HepG2 (cell line): ENCODE data around the gene NCOA4. TPM values are rescaled to one million over a fixed set of nuclear protein-coding genes. Genes with fewer than 3 reads are reported as not detected.
A peak's percentile ranks its signal among the peaks of the same experiment; 100 is the strongest.

ENCODE experiments used
- AGO2 ChIP-seq: fragments of 200-400 bp; formaldehyde crosslinking; optimal IDR thresholded peaks from 2 replicates; pipeline ENCODE3; 2017; ENCODE audit warnings: mild to moderate bottlenecking, low read depth, low read length, moderate library complexity
- CBX5 ChIP-seq: sonication (generic); formaldehyde crosslinking; IDR thresholded peaks from 2 replicates; pipeline ENCODE4 v1.4.0; 2020; ENCODE audit warnings: missing genetic modification reagents, borderline replicate concordance
- CHD2 ChIP-seq: IDR thresholded peaks from 2 replicates; pipeline ENCODE4 v1.6.1; 2011; ENCODE audit warnings: low read depth, low read length, improper control_type of control experiment
- GFI1 ChIP-seq: sonication (generic); formaldehyde crosslinking; IDR thresholded peaks from 2 replicates; pipeline ENCODE4 v1.5.0; 2020; ENCODE audit warnings: missing genetic modification reagents, mild to moderate bottlenecking, borderline replicate concordance
- KDM6A ChIP-seq: IDR thresholded peaks from 2 replicates; pipeline ENCODE4 v1.6.1; 2016; ENCODE audit warnings: low read depth
- MTF1 ChIP-seq: sonication (generic); formaldehyde crosslinking; IDR thresholded peaks from 2 replicates; pipeline ENCODE4 v1.5.0; 2020; ENCODE audit warnings: missing genetic modification reagents
- MXI1 ChIP-seq: IDR thresholded peaks from 3 replicates; pipeline ENCODE4 v1.6.1; 2012; ENCODE audit warnings: low read depth, low read length, inconsistent platforms, borderline replicate concordance
- NKX3-1 ChIP-seq: sonication (generic); formaldehyde crosslinking; IDR thresholded peaks from 2 replicates; pipeline ENCODE4 v1.5.0; 2020; ENCODE audit warnings: missing genetic modification reagents
- NR2F1 ChIP-seq, 2 experiments: fragments of 450-650 bp in 1 of 2; formaldehyde crosslinking in 1 of 2; IDR thresholded peaks; 2 replicates each; pipeline versions ENCODE4 v1.5.0 to v1.6.1; 2016 to 2020; ENCODE audit warnings: mild to moderate bottlenecking in 1 of 2, missing compliant biosample characterization in 1 of 2, missing genetic modification reagents in 1 of 2, moderate library complexity in 1 of 2
- RBAK ChIP-seq: sonication (generic); formaldehyde crosslinking; IDR thresholded peaks from 2 replicates; pipeline ENCODE4 v1.5.1; 2020; ENCODE audit warnings: mild to moderate bottlenecking, missing genetic modification reagents
- RBM22 ChIP-seq: fragments of 200-400 bp; formaldehyde crosslinking; optimal IDR thresholded peaks from 2 replicates; pipeline ENCODE3; 2017; ENCODE audit warnings: mild to moderate bottlenecking, low read length, moderate library complexity
- SIX4 ChIP-seq: sonication (generic); formaldehyde crosslinking; IDR thresholded peaks from 2 replicates; pipeline ENCODE4 v1.4.0; 2020; ENCODE audit warnings: missing genetic modification reagents
- SMARCE1 ChIP-seq: fragments of 450-650 bp; IDR thresholded peaks from 2 replicates; pipeline ENCODE4 v1.6.1; 2017; ENCODE audit warnings: borderline replicate concordance
- ZBTB20 ChIP-seq: sonication (generic); formaldehyde crosslinking; IDR thresholded peaks from 2 replicates; pipeline ENCODE4 v1.8.1; 2023; ENCODE audit warnings: missing genetic modification reagents, low read depth, mild to moderate bottlenecking, borderline replicate concordance
- ZBTB38 ChIP-seq: sonication (generic); formaldehyde crosslinking; IDR thresholded peaks from 2 replicates; pipeline ENCODE4 v1.5.1; 2020; ENCODE audit warnings: mild to moderate bottlenecking, missing genetic modification reagents
- ZEB1 ChIP-seq: IDR thresholded peaks from 2 replicates; pipeline ENCODE4 v1.6.1; 2012; ENCODE audit warnings: mild to moderate bottlenecking, low read depth, inconsistent platforms; ENCODE audit not compliant: insufficient replicate concordance
- ZNF121 ChIP-seq: sonication (generic); formaldehyde crosslinking; IDR thresholded peaks from 2 replicates; pipeline ENCODE4 v1.5.0; 2020; ENCODE audit warnings: mild to moderate bottlenecking, missing genetic modification reagents
- ZNF20 ChIP-seq: sonication (generic); formaldehyde crosslinking; IDR thresholded peaks from 2 replicates; pipeline ENCODE4 v1.4.0; 2020; ENCODE audit warnings: mild to moderate bottlenecking, moderate library complexity, missing genetic modification reagents
- ZNF235 ChIP-seq: sonication (generic); formaldehyde crosslinking; IDR thresholded peaks from 2 replicates; pipeline ENCODE4 v1.8.1; 2023; ENCODE audit warnings: mild to moderate bottlenecking, missing genetic modification reagents, borderline replicate concordance
- ZNF343 ChIP-seq: sonication (generic); formaldehyde crosslinking; IDR thresholded peaks from 2 replicates; pipeline ENCODE4 v1.4.0; 2020; ENCODE audit warnings: mild to moderate bottlenecking, missing genetic modification reagents
- ZNF556 ChIP-seq: sonication (generic); formaldehyde crosslinking; IDR thresholded peaks from 2 replicates; pipeline ENCODE4 v1.4.0; 2020; ENCODE audit warnings: mild to moderate bottlenecking, missing genetic modification reagents, borderline replicate concordance
- ZNF639 ChIP-seq: conservative IDR thresholded peaks from 2 replicates; pipeline ENCODE4 v1.6.1; 2018; ENCODE audit warnings: missing genetic modification reagents
- ZNF670 ChIP-seq: sonication (generic); formaldehyde crosslinking; IDR thresholded peaks from 2 replicates; pipeline ENCODE4 v1.8.0; 2022; ENCODE audit warnings: mild to moderate bottlenecking, missing genetic modification reagents, borderline replicate concordance
- ZNF703 ChIP-seq: sonication (generic); formaldehyde crosslinking; IDR thresholded peaks from 2 replicates; pipeline ENCODE4 v1.5.1; 2020; ENCODE audit warnings: missing genetic modification reagents, mild to moderate bottlenecking, moderate library complexity, borderline replicate concordance
- ZNF720 ChIP-seq: sonication (generic); formaldehyde crosslinking; IDR thresholded peaks from 2 replicates; pipeline ENCODE4 v1.4.0; 2020; ENCODE audit warnings: missing genetic modification reagents
- ZNF746 ChIP-seq: sonication (generic); formaldehyde crosslinking; IDR thresholded peaks from 2 replicates; pipeline ENCODE4 v1.8.0; 2022; ENCODE audit warnings: mild to moderate bottlenecking, missing genetic modification reagents
- ZNF761 ChIP-seq: sonication (generic); formaldehyde crosslinking; conservative IDR thresholded peaks from 2 replicates; pipeline ENCODE4 v1.4.0; 2020; ENCODE audit warnings: mild to moderate bottlenecking, missing genetic modification reagents
- ZNF766 ChIP-seq: sonication (generic); formaldehyde crosslinking; IDR thresholded peaks from 2 replicates; pipeline ENCODE4 v1.5.0; 2020; ENCODE audit warnings: missing genetic modification reagents, borderline replicate concordance
- polyA plus RNA-seq, 8 experiments: library from polyadenylated mRNA; depleted of rRNA in 3 of 8; stranded (reverse) in 7 of 8; unstranded in 1 of 8; fragments of >200 nt; fragmentation: Illumina TruSeq in 4 of 8; extraction: Trizol in 4 of 8; gene quantifications; 2 replicates each; pipeline versions ENCODE4 v1.2.1 to v1.2.3, GENCODE V29; 2011 to 2016; ENCODE audit warnings: low read depth in 4 of 8, missing spikeins in 1 of 8, mixed read lengths in 1 of 8; ENCODE audit not compliant: insufficient read depth in 1 of 8
- total RNA-seq, 5 experiments: library from RNA; depleted of rRNA; stranded (reverse); fragments of >200 nt; fragmentation: Illumina TruSeq; extraction: Trizol; gene quantifications; 2 replicates each; pipeline ENCODE4 v1.2.3, GENCODE V29; 2016; ENCODE audit warnings: low read depth in 1 of 5

The NCOA4 gene
- total and polyA plus RNA-seq, 2 of the 13 experiments (the other 11 are each of a cell fraction or from before 2014, with no cell fraction given): 306 to 400 TPM

GRCh38 chr10:46022978-46023702 lies 7.3 kb downstream of the NCOA4 start (continued):
- TF ChIP-seq ZBTB38 (CRISPR knock-in tag) (peak; percentile 88), ZNF121 (CRISPR knock-in tag) (peak; percentile 63), ZNF746 (no peak), SIX4 (CRISPR knock-in tag) (no peak; the same call in 1 of the 2 replicates), MTF1 (peak; percentile 75; the same call in 1 of the 2 replicates), ZBTB20 (CRISPR knock-in tag) (peak; percentile 97), ZNF720 (CRISPR knock-in tag) (no peak), CBX5 (CRISPR knock-in tag) (peak; percentile 30; the same call in 1 of the 2 replicates), ZNF556 (CRISPR knock-in tag) (no peak), ZNF343 (CRISPR knock-in tag) (peak; percentile 69; the same call in 1 of the 2 replicates), NR2F1 (CRISPR knock-in tag; IDR thresholded peaks at IDR 0.05) (peak; percentile 71 to 73), RBAK (CRISPR knock-in tag) (peak; percentile 53; the same call in 1 of the 2 replicates), SMARCE1 (no peak), NKX3-1 (CRISPR knock-in tag) (peak; percentile 90), CHD2 (no peak), ZEB1 (peak; percentile 33), RBM22 (peak; percentile 93), MXI1 (peak; percentile 77; the same call in 1 of the 3 replicates), ZNF235 (CRISPR knock-in tag) (no peak), ZNF703 (CRISPR knock-in tag) (no peak), KDM6A (CRISPR knock-in tag) (no peak), ZNF766 (CRISPR knock-in tag) (peak; percentile 81), AGO2 (peak; percentile 98), GFI1 (CRISPR knock-in tag) (peak; percentile 82), ZNF670 (peak; percentile 76; the same call in 1 of the 2 replicates), ZNF761 (peak; percentile 60; the same call in 1 of the 2 replicates), ZNF20 (CRISPR knock-in tag) (no peak), ZNF639 (CRISPR knock-in tag) (0 out of 2 replicates have a peak, but pooled peaks have one; percentile 37)
